SH-SY5Y (cell line): Measurements from ENCODE around the gene TRIM66.

ENCODE experiments used
- GATA2 ChIP-seq: IDR thresholded peaks from 2 replicates; pipeline ENCODE4 v1.6.1; 2011; ENCODE audit warnings: mild to moderate bottlenecking, low read depth, low read length
- GATA3 ChIP-seq: IDR thresholded peaks from 2 replicates; pipeline ENCODE4 v1.6.1; 2011; ENCODE audit warnings: low read depth, mild to moderate bottlenecking, low read length, moderate library complexity

The TRIM66 gene

DNA sequence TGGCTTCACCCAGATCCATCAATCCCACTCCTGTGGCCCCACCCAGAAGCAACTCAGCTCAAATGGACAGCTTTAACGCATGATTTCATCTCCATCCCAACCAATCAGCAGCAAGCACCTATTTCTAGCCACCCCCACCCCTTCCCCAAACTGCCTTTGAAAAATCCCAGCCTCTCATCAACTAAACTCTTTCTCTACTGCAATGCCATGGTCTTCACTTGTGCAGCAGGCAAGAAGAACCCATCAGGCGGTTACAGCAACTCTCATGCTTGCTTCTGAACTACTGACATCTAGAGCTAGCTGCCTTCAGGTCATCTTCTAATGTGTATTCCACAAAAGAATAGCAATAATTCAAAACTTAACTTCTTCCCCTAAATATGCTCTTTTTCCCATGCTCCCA, 46.3 kb downstream of the TRIM66 start:
- no peak for TF ChIP-seq GATA2
- TF ChIP-seq GATA3 = no peak

DNA sequence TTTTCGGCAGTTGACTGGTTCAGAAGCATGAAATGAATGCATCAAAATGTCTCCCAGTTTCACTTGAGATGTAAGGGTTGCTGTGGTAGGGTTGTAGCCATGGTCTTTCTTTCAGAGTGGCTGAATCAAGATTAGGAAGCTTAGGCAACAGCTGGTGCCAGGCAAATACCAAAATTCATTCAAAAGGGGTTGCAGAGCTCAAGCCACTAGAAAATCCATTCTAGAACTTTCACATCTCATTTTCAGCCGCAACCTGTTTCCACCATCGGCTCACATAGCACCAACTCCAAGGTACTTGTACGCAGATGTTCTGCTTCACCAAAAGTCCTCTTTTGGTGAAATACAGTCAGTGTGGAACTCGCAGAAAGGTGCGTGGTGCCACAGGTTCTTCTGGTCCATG, 48.0 kb downstream of the TRIM66 start:
- TF ChIP-seq GATA2 = no peak
- no peak for TF ChIP-seq GATA3

DNA sequence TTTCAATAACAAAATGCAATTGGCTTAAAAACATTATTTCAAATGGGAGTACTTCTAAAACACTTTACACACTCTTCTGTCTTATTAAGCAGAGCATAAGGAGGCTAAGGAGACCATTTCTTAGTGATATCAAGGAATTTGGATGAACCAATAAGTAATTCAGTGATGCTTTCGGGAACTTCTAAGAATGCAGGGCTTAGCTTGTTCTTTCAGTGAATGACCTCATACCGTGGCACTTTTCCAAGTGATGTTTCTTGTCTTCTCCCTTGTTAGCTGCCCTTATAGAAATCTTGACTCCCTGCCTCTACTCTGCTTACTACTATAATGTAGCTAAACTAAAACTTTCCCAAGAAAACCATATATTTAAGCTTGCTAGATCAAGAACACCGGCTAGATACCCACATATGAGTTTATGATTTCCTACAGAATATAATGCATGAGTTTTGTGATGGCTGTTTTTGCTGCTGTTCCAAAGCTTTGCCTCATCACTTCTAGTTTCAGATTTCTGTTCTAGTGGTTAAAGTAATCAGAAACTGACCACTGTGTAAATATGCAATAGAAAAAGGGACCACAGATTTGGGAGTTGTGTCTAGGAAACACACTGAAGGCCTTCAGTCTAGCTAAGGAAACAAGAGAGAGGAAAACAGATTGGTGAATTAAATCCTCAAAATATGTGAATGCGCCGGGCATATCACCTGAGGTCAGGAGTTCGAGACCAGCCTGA, 50.9 kb downstream of the TRIM66 start:
- TF ChIP-seq GATA3 = no peak
- TF ChIP-seq GATA2 = no peak

DNA sequence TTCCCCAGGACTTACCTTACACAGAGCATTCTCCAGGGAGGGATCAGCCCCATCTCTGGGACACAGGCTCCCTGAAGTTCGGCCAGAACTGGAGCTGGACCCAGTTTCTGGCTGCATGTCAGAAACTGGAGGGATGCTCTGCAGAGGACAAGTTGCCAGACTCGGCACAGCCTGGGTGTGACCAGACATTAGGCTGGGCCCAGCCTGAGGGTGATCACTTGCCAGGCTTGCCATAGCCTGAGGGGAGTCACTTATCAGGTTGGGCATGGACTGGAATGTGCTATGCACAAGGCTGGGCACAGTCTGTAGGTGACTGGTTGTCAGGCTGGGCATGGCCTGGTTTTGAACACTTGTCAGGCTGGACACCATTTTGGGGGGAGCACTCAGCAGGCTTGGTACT, 57.8 kb downstream of the TRIM66 start:
- TF ChIP-seq GATA3 = no peak
- no peak for TF ChIP-seq GATA2

GRCh38 chr11:8621147-8621546, 61.3 kb downstream of the TRIM66 start:
- TF ChIP-seq GATA3 = no peak

DNA sequence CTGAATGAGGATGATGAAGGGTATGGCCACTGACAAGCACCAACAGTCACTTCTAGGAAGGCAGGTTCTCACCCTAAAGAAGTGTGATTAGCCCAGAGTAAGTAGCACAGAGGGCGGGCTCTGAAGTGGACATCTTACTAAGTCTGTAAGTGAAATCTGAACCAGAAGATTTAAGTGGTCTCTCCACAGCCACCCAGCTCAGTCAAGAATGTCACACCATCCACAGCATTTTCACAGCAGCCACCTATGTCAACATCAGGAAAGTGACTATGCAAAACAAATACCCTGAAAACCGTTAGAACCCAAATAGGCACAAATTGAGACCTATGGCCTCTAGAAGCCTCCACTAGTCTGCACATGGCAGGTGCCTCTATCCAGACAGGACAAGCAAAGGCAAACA, 65.4 kb downstream of the TRIM66 start:
- no peak for TF ChIP-seq GATA3
- TF ChIP-seq GATA2 = no peak

DNA sequence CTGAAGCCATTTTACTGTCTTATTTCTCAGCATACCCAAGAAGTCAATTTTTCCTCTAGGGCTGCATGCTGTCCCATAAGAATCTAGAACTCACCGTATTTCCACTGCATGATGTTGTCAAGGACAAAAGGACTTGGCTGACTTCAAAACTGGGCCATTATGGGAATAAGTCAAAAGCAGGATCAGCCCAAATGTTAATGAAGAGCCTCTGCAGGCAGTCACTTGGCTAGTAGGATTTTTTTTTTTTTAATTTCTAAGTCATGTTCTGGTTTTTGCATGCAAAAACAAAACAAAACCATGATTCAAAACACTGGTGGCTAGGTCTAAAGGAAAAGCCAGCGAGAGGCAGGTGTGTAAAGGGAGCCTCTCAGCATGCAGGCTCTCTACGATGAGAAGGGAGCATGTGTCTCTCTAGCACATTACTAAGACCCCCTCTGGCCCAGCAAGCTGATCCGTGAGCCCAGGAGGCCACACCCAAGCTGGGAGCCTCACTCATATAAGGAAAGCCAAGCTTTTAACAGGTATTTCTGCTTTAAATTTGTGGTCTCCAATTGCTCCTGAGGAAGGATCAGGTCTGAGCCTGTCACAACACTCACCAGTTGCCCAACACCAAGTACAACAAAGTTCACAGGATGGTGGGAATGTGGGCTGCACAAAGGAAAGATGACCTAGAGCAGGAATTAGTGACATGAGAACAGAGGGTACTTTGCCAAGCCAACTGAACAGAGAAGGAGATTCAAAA, 67.0 kb downstream of the TRIM66 start:
- TF ChIP-seq GATA3 = no peak
- TF ChIP-seq GATA2 = no peak

- TF ChIP-seq GATA2 = no peak
- no peak for TF ChIP-seq GATA3
Measured at GRCh38 chr11:8614497-8614896, 68.0 kb downstream of the TRIM66 start.

DNA sequence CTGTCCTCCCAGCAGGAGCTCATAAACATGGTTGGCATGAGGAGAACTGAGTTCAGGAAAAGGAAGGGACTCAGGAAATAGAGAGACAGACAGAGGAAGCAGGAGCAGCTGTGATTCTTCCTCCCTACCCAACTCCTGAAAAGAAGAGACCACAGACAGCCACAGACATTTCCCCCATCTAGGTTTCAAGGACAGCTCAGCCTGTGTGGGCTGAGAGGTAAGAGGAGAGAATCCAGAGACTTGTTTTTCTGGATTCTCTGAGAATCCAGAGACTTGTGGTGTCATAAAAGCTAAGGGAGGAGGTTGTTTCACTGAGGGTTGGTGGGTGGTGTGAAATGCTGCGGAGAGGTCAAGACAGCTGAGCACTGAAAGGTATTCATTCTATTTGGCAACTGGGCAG, 69.4 kb downstream of the TRIM66 start:
- TF ChIP-seq GATA2 (no peak), GATA3 (no peak)

GRCh38 chr11:8612522-8612921, 69.9 kb downstream of the TRIM66 start:
- TF ChIP-seq GATA2 = no peak
- TF ChIP-seq GATA3 = no peak

DNA sequence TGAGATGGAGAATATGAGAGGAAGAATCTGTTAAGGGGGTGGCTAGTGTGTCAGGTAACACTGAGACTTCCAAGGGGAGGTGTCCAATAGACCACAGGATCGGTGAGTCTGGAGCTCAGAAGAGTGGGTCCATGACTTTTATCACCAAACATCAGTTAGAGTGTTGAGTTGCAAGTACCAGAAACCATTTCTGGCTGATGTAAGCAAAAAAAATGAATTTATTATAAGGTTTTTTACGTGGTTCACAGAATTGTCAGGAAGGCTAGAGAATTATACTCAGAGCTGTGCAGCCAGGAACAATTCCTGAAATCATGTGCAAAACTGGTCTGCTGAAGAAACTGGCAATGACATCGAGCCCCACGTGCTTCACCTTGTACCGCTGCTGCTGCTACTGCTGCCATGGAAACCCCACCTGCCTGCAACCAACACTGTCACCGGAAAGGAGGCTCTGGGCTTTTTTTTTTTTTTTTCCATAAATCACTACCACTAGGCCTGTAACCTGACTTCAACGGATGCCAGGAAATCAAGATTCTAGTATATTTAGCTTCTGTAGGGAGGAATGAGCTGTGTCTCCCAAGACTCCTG, 71.8 kb downstream of the TRIM66 start:
- no peak for TF ChIP-seq GATA2
- no peak for TF ChIP-seq GATA3

DNA sequence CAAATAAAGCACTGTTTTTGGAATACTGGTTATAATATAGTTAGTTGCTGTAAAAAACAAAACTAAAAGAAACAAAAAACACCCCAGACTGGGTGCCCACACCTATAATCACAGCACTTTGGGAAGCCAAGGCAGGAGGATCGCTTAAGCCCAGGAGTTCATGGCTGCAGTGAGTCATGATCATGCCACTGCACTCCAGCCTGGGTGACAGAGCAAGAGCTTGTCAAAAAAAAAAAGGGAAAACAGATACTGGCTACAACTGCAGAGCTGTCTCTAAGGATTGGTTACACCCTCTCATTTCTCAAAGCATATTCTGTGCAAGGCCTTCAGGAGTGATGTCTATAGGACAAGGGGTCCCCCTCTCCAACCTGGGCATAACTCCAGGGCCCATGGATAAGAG, 73.8 kb downstream of the TRIM66 start:
- no peak for TF ChIP-seq GATA3
- no peak for TF ChIP-seq GATA2

DNA sequence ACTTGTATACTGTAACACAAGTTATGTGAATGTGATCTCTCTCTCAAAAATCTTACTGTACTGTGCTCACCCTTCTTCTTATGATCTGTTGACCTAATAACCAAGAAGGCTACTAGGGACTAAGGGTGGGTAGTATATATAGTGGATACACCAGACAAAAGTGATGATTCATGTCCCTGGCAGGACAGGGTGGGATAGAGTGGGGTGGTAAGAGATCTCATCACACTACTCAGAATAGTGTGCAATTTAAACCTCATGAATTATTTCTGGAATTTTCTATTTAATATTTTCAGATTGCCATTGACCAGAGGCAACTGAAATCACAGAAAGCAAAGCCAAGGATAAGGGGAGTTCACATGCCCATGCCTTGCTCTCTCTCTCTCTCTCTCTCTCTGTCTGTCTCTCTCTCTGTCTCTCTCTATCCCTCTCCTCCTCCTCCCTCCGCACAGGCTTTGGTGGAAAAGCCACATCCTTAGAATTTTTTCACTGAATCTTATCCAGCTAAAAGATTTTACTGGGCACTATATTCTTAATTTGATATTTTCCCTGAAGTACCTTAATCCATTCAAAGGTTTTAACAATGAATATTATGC, 76.4 kb downstream of the TRIM66 start:
- TF ChIP-seq GATA3 (no peak), GATA2 (no peak)

DNA sequence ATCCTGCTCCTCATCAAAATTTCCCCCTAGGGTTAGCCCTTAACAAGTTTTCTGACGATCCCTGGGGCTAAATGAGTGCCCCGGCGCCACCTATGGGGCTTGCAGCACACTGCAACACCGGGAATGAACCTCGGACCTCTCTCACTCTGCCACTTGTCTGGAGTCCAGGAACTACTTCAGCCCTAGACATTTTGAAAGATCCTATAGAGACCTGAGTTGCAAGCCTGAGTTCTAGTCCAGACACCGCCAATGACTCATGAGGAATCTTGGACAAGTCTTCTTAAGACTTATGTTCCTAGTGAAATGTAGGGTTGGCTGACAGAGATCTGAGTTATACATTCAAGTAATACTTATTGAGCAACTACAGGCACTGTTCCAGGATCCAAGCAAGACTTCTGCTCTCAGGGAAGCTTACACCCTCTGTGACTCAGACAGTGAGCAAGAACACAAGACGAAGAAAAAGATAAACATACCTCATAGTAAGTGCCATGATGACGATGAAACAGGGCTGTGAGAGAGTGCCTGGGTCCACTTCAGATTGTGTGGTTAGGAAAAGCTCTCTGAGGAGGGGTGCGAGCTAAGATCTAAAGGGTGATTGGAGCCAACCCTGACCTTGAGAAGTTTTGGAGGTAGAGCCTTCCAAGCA, 78.3 kb downstream of the TRIM66 start:
- no peak for TF ChIP-seq GATA2
- no peak for TF ChIP-seq GATA3
